ENCODE results near the gene RBCK1.
A peak's percentile ranks its signal among the peaks of the same experiment; 100 is the strongest.
"Not testable (repeated sequence)": the region's sequence is repeated elsewhere in the genome, so short reads cannot be mapped to it uniquely, and the experiment has no call there.

RBCK1 gene

DNA sequence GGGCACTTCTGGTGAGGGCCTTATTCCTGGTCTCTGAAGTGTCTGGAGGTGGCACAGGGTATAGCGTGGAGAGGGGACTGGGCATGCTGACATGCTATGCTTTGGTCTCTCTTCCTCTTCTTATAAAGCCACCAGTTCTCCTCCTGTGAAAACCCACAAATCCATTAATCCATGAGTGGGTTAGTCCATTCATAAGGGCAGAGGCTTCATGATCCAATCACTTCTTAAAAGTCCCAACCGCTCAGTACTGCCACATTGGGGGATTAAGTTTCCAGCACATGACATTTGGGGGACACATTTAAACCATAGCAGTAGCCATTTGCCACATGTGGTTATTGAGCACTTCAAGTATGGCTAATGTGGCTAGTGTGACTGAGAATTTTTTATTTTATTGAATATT lies 31.3 kb upstream of the RBCK1 start:
- DNase-seq, result no peak

DNA sequence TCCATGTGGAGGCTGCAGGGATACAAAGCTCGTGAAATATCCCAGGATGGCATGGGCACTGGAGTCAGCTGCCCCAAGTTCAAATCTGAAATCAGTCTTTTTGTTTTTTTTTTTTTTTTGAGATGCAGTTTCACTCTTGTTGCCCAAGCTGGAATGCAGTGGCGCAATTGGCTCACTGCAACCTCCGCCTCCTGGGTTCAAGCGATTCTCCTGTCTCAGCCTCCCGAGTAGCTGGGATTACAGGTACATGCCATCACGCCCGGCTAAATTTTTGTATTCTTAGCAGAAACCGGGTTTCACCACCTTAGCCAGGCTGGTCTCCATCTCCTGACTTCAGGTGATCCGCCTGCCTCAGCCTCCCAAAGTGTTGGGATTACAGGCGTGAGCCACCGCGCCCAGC lies 30.5 kb upstream of the RBCK1 start:
- not testable (repeated sequence) for DNase-seq

DNA sequence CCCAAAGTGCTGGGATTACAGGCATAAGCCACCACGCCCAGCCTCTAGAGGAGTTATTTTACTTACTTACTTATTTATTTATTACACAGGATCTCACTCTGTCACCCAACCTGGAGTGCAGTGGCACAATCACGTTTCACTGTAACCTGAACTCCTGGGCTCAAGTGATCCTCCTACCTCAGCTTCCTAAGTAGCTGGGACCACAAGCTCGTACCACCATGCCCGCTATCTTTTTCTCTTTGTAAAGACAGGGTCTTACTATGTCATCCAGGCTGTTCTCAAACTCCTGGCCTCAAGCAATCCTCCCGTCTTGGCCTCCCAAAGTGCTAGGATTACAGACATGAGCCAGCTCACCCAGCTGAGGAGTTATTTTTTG lies 29.1 kb upstream of the RBCK1 start:
- DNase-seq, result no peak

DNA sequence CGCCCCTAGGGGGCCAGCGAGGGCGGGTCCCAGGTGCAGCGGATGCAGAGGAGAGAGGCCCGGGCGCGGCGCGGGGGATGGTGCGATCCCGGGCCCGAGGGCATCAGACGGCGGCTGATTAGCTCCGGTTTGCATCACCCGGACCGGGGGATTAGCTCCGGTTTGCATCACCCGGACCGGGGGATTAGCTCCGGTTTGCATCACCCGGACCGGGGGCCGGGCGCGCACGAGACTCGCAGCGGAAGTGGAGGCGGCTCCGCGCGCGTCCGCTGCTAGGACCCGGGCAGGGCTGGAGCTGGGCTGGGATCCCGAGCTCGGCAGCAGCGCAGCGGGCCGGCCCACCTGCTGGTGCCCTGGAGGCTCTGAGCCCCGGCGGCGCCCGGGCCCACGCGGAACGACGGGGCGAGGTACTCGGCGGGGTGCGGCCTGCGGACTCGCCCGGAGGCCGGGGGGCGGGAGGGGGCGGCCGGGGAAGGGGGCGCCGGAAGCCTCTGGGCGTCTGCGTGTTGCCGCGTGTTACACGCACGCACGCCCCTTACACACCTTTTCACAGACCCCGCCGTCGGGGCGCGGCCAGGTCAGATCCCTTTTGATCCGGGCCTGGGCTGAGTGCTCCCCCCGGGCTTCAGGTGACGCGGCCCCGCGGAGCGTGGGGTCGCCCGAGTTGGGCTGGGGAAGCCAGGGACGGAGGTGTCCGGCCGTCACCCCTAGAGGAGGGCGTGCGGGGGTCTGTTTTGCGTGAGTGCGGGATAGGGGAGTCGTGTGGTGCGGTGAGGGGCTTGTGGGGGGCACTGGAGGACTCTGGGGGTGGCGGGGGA lies 27.1 kb upstream of the RBCK1 start:
- peak; percentile 91 for DNase-seq

DNA sequence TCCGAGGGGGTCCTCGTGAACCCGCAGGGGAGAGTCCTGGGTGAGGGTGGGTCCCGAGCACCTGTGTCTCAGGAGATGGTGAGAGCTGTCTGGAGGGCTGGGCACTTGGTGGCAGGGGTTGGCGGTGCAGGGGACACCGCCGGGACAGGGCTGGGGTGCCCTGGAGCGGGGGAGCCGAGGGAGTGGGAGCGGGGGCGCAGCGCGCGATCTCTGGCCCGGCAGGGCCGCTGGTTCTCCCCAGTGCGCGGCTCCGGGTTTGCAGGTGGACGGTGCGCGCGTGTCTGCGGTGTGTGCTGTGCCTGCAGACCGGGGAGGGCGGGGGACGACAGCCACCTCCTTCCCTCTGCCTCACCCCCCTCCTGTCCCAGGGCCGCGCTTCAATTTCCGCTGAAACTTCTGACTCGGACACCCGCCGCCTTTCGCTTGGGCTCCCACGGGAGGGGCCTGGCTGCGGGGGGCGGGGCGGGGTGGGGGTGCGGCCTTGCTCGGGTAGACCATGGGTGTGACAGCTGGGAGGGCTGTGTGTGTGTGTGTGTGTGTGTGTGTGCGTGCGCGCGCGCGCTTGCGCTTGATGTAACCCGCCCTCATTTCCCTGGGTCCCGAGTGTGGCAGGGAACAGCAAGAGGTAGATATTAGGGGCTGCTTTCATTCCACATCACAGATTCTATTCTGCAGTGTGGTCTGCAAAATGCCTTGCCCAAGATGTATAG lies 26.4 kb upstream of the RBCK1 start:
- DNase-seq, result peak; percentile 87

DNA sequence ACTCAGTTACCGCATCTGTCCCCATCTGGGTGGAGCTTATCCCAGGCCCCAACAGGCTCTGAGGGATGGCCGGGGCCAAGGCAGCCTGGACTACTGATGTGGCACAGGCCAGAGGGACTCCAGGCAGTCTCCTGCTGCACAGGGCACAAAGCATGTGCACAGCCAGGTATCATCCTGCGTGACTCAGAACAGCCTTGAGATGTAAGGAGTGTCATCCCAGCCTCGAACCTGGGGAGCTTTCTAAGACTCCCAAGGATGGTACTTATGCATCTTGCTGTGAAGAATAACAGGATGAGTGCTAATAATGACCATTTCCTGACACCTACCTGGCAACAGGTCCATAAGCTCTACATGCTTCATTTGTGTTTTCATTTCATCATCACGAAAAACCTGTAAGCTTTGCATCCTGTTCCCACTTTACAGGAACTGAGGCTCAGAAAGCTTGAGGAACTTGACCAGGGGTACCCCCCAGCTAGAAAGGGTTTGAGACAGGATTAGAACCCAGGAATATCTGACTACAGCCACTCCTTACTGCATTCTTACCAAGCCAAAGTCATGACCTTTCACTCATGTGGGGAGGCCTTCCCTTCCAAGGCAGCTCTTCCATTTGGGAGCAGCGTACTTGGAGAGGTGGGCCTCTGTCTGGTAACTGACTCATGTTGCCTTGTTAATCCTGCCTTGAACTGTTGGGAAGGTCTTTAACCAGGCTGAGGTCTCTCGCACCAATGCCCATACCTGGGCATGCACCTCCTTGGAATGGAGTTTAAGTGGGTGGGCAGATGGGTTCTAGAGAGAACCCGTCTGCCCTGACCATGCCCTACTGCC lies 25.6 kb upstream of the RBCK1 start:
- DNase-seq, result no peak

DNA sequence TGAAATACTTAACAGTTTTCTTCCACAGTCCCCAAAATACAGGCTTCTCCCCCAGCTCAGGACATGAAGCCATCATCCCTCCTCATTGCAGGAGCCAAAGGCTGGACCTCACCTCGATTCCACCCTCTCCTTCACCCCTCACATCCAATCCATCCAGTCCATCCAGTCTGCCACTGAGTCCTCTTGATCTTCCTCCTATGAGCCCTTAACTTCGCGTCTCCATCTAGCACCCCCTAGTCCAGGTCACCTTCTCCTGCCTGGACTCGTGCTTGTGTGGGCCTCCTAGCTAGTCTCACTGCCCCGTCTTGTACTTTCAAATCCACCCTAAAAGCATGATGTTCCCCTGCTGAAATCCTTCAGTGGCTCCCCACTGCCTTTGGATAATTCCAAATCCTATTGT lies 24.2 kb upstream of the RBCK1 start:
- no peak for DNase-seq

DNA sequence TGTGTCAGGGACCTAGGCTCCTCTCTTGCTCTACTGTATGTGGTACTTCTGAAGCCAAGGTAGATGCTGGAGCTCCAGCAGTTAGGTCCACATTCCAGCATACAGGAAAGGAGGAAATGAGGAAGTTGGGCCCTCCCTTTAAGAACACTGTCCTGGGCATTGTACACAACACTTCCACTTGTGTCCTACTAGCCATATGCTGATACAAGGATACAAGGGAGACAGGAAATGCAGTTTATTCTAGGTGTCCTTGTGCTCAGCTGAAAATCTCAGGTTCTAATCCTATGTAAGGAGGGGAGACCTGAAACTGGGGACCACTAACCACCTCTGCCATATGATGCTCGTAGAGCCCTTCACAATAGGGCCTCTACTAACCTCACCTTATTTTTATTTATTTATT lies 23.4 kb upstream of the RBCK1 start:
- no peak for DNase-seq

DNA sequence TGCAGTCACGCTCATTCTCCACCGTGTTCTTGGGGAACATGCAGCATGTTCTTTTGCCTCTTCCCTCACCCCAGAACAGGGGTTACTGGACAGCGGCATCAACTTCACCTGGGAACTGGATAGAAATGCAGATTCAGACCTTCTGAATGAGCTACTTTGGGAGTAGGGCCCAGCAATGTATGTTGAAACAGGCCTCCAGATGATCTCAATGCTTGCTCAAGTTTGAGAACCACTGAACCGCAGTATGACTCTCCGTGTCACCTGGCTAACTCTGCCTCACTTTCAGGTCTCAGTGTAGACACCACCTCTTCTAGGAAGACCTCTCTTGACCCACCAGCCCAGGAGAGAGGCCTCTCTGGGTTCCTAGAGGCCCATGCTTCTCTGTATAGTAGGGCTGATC lies 22.7 kb upstream of the RBCK1 start:
- no peak for DNase-seq

DNA sequence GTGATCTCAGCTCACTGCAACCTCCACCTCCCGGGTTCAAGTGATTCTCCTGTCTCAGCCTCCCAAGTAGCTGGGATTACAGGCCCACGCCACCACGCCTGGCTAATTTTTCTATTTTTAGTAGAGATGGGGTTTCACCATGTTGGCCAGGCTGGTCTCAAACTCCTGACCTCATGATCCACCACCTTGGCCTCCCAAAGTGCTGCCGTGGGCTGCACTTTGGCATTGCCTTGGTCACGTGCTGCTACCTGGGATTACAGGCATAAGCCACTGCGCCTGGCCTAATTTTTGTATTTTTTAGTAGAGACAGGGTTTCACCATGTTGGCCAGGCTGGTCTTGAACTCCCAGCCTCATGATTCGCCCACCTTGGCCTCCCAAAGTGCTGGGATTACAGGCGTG lies 21.5 kb upstream of the RBCK1 start:
- not testable (repeated sequence) for DNase-seq

DNA sequence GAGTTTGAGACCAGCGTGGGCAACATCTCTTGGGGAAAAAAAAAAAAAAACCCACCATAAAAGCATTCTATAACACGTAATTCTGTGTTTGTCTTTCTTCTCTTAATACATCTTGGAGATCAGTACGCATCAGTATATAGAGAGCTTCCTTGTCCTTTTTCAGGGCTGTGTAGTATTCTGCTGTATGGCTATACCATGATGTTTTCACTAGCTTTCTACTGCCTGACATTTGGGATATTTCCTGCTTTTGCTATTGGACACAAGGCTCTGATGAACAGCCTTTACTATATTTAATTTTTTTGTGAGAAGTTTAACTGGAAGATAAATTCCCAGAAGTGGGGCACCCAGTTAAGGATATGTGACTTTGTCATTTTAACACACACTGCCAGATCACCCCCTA lies 20.6 kb upstream of the RBCK1 start:
- DNase-seq, result no peak

DNA sequence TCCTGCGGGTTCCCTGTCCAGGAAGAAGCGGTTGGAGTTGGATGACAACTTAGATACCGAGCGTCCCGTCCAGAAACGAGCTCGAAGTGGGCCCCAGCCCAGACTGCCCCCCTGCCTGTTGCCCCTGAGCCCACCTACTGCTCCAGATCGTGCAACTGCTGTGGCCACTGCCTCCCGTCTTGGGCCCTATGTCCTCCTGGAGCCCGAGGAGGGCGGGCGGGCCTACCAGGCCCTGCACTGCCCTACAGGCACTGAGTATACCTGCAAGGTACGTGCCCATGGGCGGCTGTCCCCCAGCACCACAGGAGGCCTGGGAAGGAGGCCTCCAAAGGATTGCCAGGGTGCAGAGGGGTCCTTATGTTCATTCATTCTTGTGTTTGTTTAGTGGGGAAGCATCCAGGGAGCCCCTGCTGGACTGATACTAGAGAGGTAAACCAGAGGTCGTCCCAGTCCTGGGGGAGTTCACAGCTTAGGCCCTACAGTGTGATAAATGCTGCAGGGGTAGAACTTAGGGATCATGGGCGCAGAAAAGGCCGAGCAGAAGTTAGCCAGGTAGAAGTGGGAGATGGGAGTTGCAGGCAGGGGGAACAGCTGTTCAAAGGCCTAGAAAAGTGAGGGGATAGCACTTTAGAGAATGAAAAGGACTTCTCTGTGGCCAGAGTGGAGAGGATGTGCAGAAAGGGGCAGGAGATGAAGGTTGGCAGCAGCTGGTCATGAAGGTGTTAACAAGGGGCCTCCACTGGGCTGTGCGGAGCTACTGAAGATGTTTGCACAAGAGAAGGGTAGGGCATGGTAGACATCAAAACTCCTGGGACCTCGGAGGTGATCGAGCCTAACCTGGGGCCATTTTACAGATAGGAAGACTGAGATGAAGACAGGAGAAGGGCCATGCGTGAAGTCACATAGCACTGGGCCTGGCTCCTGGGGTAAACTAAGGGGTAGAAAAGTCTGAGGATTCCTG lies 19.8 kb upstream of the RBCK1 start:
- no peak for DNase-seq

DNA sequence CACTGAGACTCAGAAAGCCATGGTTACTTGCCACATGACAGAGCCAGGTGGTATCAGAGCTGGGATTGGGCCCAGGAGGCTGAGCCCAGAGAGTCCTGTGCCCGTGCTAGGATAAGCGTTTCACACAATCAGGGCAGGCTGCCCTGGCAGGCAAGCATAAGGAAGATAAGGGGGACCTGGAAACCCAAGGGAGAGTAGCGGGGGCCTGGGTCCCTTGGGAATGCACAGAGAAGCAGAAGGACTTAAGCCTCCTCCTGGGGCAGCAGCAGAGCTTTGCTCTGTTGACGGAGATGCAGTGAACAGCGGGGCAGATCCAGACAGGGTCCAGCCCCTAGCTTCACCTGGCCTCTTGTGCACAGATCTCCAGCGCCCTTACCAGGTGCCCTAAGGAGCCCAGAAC lies 18.9 kb upstream of the RBCK1 start:
- DNase-seq, result no peak

DNA sequence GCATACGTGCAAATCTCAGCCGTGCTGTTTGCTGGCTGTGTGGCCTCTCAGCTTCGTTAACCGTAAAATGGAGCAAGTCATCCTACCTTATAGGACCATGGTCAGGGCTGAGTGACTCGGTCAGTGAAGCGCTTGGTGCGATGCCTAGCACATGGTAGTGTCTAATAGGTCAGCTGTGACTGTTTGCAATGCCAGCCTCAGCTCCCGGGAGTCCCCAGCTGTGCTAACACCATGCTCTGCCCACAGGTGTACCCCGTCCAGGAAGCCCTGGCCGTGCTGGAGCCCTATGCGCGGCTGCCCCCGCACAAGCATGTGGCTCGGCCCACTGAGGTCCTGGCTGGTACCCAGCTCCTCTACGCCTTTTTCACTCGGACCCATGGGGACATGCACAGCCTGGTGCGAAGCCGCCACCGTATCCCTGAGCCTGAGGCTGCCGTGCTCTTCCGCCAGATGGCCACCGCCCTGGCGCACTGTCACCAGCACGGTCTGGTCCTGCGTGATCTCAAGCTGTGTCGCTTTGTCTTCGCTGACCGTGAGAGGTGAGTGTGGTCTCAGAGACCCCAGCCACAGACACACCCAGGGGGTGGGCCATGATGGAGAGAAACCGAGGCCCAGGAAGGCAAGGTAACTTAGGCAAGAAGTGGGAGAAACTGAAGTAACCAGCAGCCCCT lies 16.9 kb upstream of the RBCK1 start:
- no peak for DNase-seq

DNA sequence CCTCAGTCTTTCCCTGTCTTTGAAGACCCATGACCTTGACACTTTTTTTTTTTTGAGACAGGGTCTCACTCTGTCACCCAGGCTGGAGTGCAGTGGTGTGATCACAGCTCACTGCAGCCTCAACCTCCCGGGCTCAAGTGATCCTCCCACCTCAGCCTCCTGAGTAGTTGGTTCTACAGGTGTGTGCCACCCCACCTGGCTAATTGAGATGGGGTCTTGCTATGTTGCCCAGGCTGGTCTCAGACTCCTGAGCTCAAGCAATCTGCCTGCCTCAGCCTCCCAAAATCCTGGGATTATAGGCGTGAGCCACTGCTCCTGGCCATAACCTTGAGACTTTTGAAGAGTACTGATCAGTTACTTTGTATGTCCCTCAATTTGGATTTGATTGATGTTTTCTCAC lies 14.8 kb upstream of the RBCK1 start:
- DNase-seq, result not testable (repeated sequence)

DNA sequence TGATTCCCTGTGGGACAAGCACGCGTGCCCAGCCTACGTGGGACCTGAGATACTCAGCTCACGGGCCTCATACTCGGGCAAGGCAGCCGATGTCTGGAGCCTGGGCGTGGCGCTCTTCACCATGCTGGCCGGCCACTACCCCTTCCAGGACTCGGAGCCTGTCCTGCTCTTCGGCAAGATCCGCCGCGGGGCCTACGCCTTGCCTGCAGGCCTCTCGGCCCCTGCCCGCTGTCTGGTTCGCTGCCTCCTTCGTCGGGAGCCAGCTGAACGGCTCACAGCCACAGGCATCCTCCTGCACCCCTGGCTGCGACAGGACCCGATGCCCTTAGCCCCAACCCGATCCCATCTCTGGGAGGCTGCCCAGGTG lies 11.9 kb upstream of the RBCK1 start:
- DNase-seq, result no peak

DNA sequence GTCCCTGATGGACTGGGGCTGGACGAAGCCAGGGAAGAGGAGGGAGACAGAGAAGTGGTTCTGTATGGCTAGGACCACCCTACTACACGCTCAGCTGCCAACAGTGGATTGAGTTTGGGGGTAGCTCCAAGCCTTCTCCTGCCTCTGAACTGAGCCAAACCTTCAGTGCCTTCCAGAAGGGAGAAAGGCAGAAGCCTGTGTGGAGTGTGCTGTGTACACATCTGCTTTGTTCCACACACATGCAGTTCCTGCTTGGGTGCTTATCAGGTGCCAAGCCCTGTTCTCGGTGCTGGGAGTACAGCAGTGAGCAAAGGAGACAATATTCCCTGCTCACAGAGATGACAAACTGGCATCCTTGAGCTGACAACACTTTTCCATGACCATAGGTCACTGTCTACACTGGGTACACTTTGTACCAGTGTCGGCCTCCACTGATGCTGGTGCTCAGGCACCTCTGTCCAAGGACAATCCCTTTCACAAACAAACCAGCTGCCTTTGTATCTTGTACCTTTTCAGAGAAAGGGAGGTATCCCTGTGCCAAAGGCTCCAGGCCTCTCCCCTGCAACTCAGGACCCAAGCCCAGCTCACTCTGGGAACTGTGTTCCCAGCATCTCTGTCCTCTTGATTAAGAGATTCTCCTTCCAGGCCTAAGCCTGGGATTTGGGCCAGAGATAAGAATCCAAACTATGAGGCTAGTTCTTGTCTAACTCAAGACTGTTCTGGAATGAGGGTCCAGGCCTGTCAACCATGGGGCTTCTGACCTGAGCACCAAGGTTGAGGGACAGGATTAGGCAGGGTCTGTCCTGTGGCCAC lies 11.3 kb upstream of the RBCK1 start:
- no peak for DNase-seq

DNA sequence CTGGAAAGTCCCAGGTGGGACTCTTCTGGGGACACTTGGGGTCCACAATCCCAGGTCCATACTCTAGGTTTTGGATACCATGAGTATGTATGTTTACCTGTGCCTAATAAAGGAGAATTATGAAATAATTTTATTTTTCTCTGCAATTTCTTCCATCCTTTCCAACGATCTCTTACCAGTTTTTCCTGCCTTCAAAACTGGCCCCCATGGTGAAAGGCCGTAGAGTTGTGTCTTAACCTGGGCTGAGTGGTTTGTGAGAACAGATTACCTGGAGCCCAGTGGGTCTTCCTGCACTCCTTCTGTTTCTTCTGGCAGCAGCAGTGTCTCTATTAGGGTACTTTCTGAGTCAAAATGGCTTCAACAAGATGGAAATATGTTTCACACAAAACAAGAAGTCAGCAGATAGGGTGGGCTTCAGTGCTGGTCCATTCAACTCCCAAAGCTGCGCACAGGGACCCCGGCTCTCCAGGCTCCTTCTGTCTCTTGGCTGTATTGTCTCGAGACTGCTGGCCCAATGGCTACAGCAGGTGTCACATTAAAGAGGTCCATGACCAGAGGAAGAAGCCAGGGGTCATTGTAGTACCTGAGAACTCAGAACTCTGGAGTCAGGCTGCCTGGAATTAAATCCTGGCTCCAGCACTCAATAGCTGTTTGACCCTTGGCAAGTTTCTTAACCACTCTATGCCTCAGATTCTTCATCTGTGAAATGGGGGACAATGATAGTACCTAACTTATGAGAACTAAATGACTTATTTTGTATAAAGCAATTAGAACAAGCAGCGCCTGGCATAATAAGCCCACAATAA lies 10.5 kb upstream of the RBCK1 start:
- DNase-seq, result no peak

DNA sequence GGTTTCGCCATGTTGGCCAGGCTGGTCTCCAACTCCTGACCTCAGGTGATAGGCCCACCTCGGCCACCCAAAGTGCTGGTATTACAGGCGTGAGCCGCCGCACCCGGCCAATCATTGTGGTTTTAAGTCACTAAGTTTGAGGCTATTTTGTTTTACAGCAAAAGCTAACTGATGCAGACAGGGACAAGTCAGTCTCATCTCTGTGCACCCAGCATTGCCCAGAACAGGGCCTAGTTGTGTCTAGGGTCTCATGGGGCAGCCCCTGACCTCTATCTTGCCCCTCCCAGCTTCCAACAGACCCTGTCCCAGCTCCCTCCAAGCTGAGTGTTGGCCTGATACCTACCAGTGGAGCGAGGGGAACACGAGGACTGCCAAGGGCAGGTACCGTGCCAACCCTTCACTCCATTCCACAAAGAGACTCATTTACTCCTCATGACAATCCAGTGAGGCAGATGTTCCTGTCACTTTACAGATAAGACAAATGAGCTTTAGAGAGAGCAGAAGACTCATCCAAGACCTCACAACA lies 8.9 kb upstream of the RBCK1 start:
- DNase-seq, result no peak

DNA sequence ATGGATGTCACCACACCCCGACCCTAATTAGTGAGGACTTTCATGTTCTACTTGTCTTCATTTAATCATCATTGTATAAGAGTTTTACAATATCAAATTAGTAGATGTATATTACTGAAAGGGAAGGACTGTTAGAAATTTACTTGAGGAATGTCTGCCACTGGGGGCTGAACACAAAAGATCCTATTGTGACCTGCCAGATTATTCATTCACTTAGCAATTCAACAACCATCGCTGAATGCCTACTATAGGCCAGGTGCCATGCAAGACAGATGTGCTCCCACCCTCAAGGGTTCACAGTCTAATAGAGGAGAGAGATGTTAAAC lies 8.0 kb upstream of the RBCK1 start:
- DNase-seq, result no peak
